PC-3 (cell line): Measurements from ENCODE around the gene FAM24B. TPM values are rescaled to one million over a fixed set of nuclear protein-coding genes. Genes with fewer than 3 reads are reported as not detected.

Source experiments
- ATAC-seq: fragments of 200-7000 bp; cut with Tn5 transposase; 2 replicates; pipeline ENCODE4 v1.9.1; 2020; ENCODE audit warnings: mild to moderate bottlenecking, moderate library complexity
- Bru-seq: library from RNA; stranded (reverse); fragments of 400-500 nt; gene quantifications from one replicate; lab custom pipeline; 2021; lab: Mats Ljungman, UMichigan
- BruChase-seq, 2 experiments: library from RNA; stranded (reverse); fragments of 400-500 nt; gene quantifications; one replicate each; lab custom pipeline; 2021; lab: Mats Ljungman, UMichigan
- BruUV-seq: library from RNA; stranded (reverse); fragments of 400-500 nt; replicated peaks from 2 replicates; lab custom pipeline; 2021; lab: Mats Ljungman, UMichigan
- CTCF ChIA-PET: fragments of 300-600 bp; sonication (Branson Sonifier 250); formaldehyde crosslinking; loops from one replicate; lab custom pipeline; 2022; ENCODE audit warnings: antibody characterized with exemption; lab: Charles Lee
- POLR2A ChIA-PET: fragments of 300-600 bp; sonication (Branson Sonifier 250); formaldehyde crosslinking; loops from one replicate; lab custom pipeline; 2022; ENCODE audit warnings: antibody characterized with exemption; ENCODE audit not compliant: unreplicated experiment; lab: Charles Lee
- DNase-seq: peaks from one replicate; pipeline ENCODE4 v3.0.0-alpha.2; 2015
- H2AFZ ChIP-seq: fragments of 300-600 bp; sonication (generic); 2 replicates; pipeline ENCODE4 v1.6.0; 2016; ENCODE audit warnings: antibody characterized with exemption, low read length
- H3F3A ChIP-seq: fragments of 300-600 bp; sonication (generic); one replicate; pipeline ENCODE4 v1.6.0; 2017; ENCODE audit warnings: antibody characterized with exemption, low read length, control low read depth, mild to moderate bottlenecking; ENCODE audit not compliant: unreplicated experiment
- H3K27ac ChIP-seq: fragments of 300-600 bp; sonication (generic); 2 replicates; pipeline ENCODE4 v1.5.1; 2016; ENCODE audit warnings: mild to moderate bottlenecking, low read length
- H3K27me3 ChIP-seq: fragments of 300-600 bp; sonication (generic); 2 replicates; pipeline ENCODE4 v1.6.1; 2016; ENCODE audit warnings: low read length, mixed read lengths
- H3K36me3 ChIP-seq: fragments of 300-600 bp; sonication (generic); 2 replicates; pipeline ENCODE4 v1.6.1; 2016; ENCODE audit warnings: low read depth, mixed run types, low read length, mixed read lengths
- H3K4me1 ChIP-seq: fragments of 300-600 bp; sonication (generic); 2 replicates; pipeline ENCODE4 v1.5.1; 2016; ENCODE audit warnings: low read length; ENCODE audit not compliant: insufficient read depth
- H3K4me2 ChIP-seq: fragments of 300-600 bp; sonication (generic); 2 replicates; pipeline ENCODE4 v1.6.0; 2016; ENCODE audit warnings: low read length
- H3K4me3 ChIP-seq: fragments of 300-600 bp; sonication (generic); 2 replicates; pipeline ENCODE4 v1.5.1; 2016; ENCODE audit warnings: mild to moderate bottlenecking, low read length, mixed read lengths
- H3K79me2 ChIP-seq: fragments of 300-600 bp; sonication (generic); 2 replicates; pipeline ENCODE4 v1.6.1; 2017; ENCODE audit warnings: low read length, mixed read lengths
- H3K9ac ChIP-seq: fragments of 300-600 bp; sonication (generic); 2 replicates; pipeline ENCODE4 v1.6.0; 2016; ENCODE audit warnings: mild to moderate bottlenecking, low read length
- H3K9me2 ChIP-seq: fragments of 300-600 bp; sonication (generic); replicated peaks from 2 replicates; pipeline ENCODE4 v1.6.1; 2016; ENCODE audit warnings: mixed run types, low read length, mixed read lengths
- H3K9me3 ChIP-seq: fragments of 300-600 bp; sonication (generic); 2 replicates; pipeline ENCODE4 v1.6.1; 2016; ENCODE audit warnings: low read length, mixed read lengths
- H4K20me1 ChIP-seq: fragments of 300-600 bp; sonication (generic); 2 replicates; pipeline ENCODE4 v1.6.1; 2016; ENCODE audit warnings: low read length, mixed read lengths
- CTCF ChIP-seq: fragments of 300-600 bp; sonication (generic); conservative IDR thresholded peaks from 2 replicates; pipeline ENCODE4 v1.5.1; 2017; ENCODE audit warnings: antibody characterized with exemption, low read depth, mild to moderate bottlenecking, low read length
- EZH2 ChIP-seq: fragments of 300-600 bp; sonication (generic); IDR thresholded peaks from one replicate; pipeline ENCODE4 v1.6.1; 2017; ENCODE audit warnings: antibody characterized with exemption, mild to moderate bottlenecking, low read length; ENCODE audit not compliant: unreplicated experiment
- EZH2phosphoT487 ChIP-seq: fragments of 300-600 bp; sonication (generic); IDR thresholded peaks from 2 replicates; pipeline ENCODE4 v1.6.1; 2018; ENCODE audit warnings: mild to moderate bottlenecking, antibody characterized with exemption, low read length, borderline replicate concordance
- intact Hi-C: fragments of 100-400 bp; cut with micrococcal nuclease; formaldehyde crosslinking; loops from 2 replicates; pipeline ENCODE4 v1.9.0; 2023
- long read RNA-seq: library from polyadenylated mRNA; unstranded; transcript quantifications from one replicate; pipeline ENCODE4 v2.0.0, GENCODE V29; 2021; ENCODE audit not compliant: unreplicated experiment
- total RNA-seq: library from RNA; depleted of rRNA; stranded (reverse); fragments of >200 nt; gene quantifications from 2 replicates; pipeline ENCODE4 v1.2.3, GENCODE V29; 2014; rRNA removed

Gene FAM24B
- 5.2 and 12.4 TPM in 2 replicates for total RNA-seq
- percentile 76 among the genes with signal in this experiment for Bru-seq, nascent RNA
- BruChase-seq, experiment 1, labeled RNA remaining after a 6-hour chase, result percentile 54 among the genes with signal in this experiment
- BruChase-seq, experiment 2, labeled RNA remaining after a 2-hour chase, result percentile 63 among the genes with signal in this experiment
- long read RNA-seq, partial matches to known transcripts, result 1 of 6 reads
- long read RNA-seq, other reads (novel, unspliced or antisense), result 0 of 6 reads

- no peaks in the 10 kb centered on the region for H4K20me1 ChIP-seq
- H3K9me3 ChIP-seq, result no peaks in the 10 kb centered on the region
- H3K79me2 ChIP-seq, result peaks cover 59% of the 10 kb centered on the region
- BruUV-seq, result no TSS peak
- no peaks in the 10 kb centered on the region for H3F3A ChIP-seq
- peak; percentile 84 for ATAC-seq
- no peaks in the 10 kb centered on the region for H3K9me2 ChIP-seq
- H3K4me3 ChIP-seq, result peak within 1 kb of the TSS; percentile 76
- no peak for TF ChIP-seq EZH2phosphoT487
- TF ChIP-seq EZH2, result no peak
- TF ChIP-seq CTCF, result no peak
- intact Hi-C loops, result loop anchor here (1.0 kb wide), 1 partner anchor 25 kb away; no protein-coding TSS in a partner anchor
- POLR2A ChIA-PET, result interaction anchor here (0.6 kb wide), 1 partner anchor 124 kb away, joined by 4 read pairs; no protein-coding TSS in a partner anchor
- H3K4me2 ChIP-seq, result peak within 1 kb of the TSS; percentile 84
- peaks cover 24% of the 10 kb centered on the region for H3K4me1 ChIP-seq
- H2AFZ ChIP-seq, result peak within 1 kb of the TSS; percentile 88
- peak within 1 kb of the TSS; percentile 69 for H3K27ac ChIP-seq
- H3K9ac ChIP-seq, result peak within 1 kb of the TSS; percentile 80
- H3K36me3 ChIP-seq, result no peaks in the 10 kb centered on the region; the same call in 1 of the 2 replicates
- CTCF ChIA-PET, result no interaction called here
- peak; percentile 94 for DNase-seq
- H3K27me3 ChIP-seq, result no peaks in the 10 kb centered on the region
Measured at GRCh38 chr10:122879339-122880273, at the start of gene FAM24B. Gene FAM24B, minus strand, starts transcription at chr10:122879581. Its CDS starts 29,066 bp downstream, at chr10:122850515.

- DNase-seq, result no peak
- Histone ChIP-seq H3K79me2 (no peaks in the 10 kb centered on the region), H3K9me3 (no peaks in the 10 kb centered on the region), H3K9me2 (no peaks in the 10 kb centered on the region), H3F3A (no peaks in the 10 kb centered on the region), H3K4me2 (no peak overlapping the region), H3K4me3 (no peak overlapping the region), H3K9ac (no peak overlapping the region), H3K27me3 (no peaks in the 10 kb centered on the region), H3K27ac (no peak overlapping the region), H3K4me1 (no peaks in the 10 kb centered on the region), H2AFZ (no peak overlapping the region), H4K20me1 (no peaks in the 10 kb centered on the region), H3K36me3 (no peaks in the 10 kb centered on the region)
- TF ChIP-seq EZH2phosphoT487, result no peak
- TF ChIP-seq EZH2, result no peak
- no peak for TF ChIP-seq CTCF
- ATAC-seq, result no peak
- ChIA-PET POLR2A (no interaction called here), CTCF (no interaction called here)
- BruUV-seq, result no TSS peak
- intact Hi-C loops, result no loop called here
Measured at GRCh38 chr10:122915700-122916099, 36.3 kb upstream of the FAM24B start.
